Measurements from ENCODE around the gene ZNHIT3.

DNA sequence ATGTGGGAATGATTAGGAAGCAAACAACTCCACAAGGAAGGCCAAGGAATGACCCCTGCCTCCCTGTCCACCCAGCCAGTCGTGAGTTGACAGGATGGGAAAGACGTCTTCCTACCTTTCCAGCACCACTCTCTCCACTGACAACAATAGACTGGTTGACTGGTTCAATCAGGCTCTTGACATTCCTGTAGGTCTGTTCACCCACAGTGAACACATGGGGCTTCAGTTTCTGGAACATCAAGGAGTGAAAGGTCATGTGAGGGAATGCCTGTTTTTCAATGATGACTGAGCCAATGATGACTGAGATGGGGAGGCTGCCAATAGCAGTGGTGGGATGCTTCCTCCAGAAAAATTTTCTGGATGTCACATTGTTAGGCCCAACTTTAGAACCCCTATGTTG is 38.6 kb downstream of the ZNHIT3 start:
- TF ChIP-seq SPI1 (IDR thresholded peaks at IDR 0.05; ENCODE audit: borderline replicate concordance, low read depth) (no peak), REST (IDR thresholded peaks at IDR 0.05; ENCODE audit: insufficient replicate concordance, low read depth) (no peak)
- TF ChIP-seq, protein P1, sequence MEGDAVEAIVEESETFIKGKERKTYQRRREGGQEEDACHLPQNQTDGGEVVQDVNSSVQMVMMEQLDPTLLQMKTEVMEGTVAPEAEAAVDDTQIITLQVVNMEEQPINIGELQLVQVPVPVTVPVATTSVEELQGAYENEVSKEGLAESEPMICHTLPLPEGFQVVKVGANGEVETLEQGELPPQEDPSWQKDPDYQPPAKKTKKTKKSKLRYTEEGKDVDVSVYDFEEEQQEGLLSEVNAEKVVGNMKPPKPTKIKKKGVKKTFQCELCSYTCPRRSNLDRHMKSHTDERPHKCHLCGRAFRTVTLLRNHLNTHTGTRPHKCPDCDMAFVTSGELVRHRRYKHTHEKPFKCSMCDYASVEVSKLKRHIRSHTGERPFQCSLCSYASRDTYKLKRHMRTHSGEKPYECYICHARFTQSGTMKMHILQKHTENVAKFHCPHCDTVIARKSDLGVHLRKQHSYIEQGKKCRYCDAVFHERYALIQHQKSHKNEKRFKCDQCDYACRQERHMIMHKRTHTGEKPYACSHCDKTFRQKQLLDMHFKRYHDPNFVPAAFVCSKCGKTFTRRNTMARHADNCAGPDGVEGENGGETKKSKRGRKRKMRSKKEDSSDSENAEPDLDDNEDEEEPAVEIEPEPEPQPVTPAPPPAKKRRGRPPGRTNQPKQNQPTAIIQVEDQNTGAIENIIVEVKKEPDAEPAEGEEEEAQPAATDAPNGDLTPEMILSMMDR (IDR thresholded peaks at IDR 0.05; ENCODE audit: insufficient read depth, low read length): no peak

Measured in HL-60 (cell line).